Activated gamma-delta T cell treated with anti-CD3 and anti-CD28 coated beads, Interleukin-2, amount 50 U/mL, for 16 hours (primary cell): ENCODE results near the gene DOCK10.

Experiments
- DNase-seq: peaks from one replicate; pipeline ENCODE4 v3.0.0-alpha.2; 2020; ENCODE audit warnings: low read depth

Gene DOCK10

GRCh38 chr2:225011585-225011984 lies 30.7 kb downstream of the DOCK10 start:
- DNase-seq: no peak

DNA sequence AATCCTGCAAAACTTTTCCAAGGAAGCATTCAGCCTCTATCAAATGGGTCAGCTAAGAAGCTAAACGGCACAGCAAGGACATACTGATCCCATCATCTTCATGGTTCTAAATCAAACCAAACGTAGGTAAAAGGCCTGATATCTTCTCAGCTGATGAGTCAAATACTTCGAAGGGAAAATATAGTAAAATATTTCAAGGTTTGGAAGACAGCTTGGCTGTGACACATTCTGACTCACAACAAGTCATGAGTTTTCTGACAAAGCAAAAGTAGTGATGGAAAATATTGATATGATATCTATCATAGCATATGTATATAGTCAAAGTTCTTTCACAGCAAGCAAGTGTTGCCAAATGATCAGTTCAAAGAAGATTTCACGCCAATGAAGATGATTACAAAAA lies 31.5 kb downstream of the DOCK10 start:
- no peak for DNase-seq

DNA sequence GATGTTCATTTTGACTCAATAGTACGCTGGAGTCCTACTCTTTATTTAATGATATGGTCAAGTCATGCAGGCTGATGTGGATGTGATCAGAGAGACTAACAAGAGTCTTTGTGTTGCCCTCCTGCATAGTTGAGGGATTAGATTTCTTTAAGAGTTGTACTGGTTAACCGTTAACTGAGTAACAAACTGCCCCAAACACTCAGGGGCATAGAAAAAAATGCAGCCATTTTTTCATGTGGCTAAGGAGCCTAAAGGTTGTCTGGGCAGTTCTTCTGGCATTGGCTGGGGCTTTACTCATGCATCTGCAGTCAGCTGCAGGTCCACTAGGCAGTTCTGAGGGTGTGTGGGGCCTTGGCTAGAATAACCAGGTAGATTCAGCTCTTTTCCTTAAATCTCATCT lies 32.5 kb downstream of the DOCK10 start:
- no peak for DNase-seq

- no peak for DNase-seq
These were observed 33.3 kb downstream of the DOCK10 start for GRCh38 chr2:225008935-225009334.

- DNase-seq: no peak
These were observed 34.0 kb downstream of the DOCK10 start for GRCh38 chr2:225008179-225008856.

GRCh38 chr2:225006730-225007129 lies 35.5 kb downstream of the DOCK10 start:
- DNase-seq: no peak

- no peak for DNase-seq
These were observed 37.7 kb downstream of the DOCK10 start for GRCh38 chr2:225004597-225004996.

GRCh38 chr2:225002656-225003045 lies 39.6 kb downstream of the DOCK10 start:
- DNase-seq: no peak

DNA sequence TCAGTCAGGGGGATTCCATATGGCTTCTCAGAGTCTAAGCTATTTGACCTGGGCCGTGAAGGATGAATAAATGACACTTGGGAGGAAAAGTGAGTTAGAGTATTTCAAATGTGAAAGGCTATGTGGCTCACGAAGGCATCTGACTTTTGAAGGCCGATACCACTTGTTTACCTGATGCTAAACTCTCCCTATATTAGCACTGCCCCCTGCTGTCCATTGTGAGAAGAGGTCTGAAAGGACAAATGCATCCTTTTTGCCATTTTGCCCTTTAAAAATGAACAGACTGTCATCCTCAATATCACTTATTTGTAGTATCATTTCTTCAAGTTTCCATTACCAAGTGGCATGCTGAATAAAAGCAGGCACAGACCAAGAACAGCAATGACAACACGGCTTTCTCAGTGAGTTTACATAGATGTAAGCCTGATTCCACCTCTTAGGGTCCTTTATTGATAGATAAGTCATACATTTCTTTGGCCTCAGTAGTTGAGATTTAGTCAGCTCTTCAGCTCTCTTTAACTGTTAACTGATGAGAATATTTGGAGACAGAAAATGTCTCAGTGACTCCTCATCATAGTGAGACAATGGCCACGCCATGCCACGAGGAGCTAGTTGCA lies 40.1 kb downstream of the DOCK10 start:
- DNase-seq: peak; percentile 57

DNA sequence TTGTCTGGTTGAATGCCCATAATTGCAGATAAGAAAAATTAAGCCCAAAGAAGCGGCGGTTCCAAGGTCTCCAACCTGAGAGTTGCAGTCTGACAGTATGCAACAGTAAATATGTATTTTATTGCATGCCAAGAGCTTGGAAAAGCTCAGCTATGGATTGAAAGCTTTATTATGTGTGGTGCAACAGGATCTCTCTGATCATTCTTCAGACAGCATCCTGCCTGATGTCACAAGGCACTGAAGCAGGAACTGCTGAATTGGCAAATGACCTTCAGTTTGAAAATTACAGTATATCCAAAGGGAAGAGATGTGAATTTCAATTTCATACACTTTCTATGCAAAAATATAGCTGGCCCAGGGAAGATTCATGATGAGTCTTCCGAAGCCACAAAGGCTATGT lies 42.5 kb downstream of the DOCK10 start:
- no peak for DNase-seq

GRCh38 chr2:224999321-224999720 lies 42.9 kb downstream of the DOCK10 start:
- DNase-seq: no peak

- no peak for DNase-seq
These were observed 44.5 kb downstream of the DOCK10 start for GRCh38 chr2:224997802-224998201.

DNA sequence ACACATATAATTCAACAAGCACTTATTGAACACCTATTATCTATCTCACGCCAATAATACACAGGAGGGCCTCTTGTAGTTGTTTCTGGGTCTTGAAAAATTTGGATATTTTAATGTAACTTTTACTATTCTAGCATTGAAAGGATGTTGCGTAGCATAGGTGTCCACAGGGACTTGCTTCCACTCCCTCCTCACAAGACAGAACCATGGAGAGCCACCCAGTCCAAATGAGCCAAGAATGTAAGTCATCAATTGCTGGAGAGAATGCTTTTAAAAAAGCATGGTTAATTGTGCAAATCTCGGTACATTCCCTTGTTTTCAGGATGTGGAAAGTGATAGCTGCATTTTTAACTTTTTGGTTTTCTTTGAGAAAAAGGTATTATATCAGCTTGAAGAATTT lies 46.8 kb downstream of the DOCK10 start:
- DNase-seq: no peak

- no peak for DNase-seq
These were observed 47.9 kb downstream of the DOCK10 start for GRCh38 chr2:224994242-224994823.

DNA sequence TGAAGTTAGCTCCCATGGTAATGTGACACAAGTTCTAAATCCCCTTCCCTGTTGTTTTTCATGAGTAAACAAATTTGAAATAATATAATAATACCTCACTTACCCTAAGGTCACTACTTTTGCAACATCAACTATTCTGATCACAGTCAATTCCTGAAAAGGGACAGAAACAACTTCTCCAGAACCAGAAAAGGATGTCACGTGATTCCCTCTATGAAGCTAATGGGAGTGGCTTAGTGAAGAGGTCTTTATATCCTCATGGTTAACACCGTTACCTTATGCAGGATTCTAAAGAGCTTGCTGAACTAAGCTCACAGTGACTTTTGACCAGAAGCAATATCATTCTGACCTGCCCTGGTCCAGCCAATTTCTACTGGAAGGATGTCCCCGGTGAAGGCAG lies 51.6 kb downstream of the DOCK10 start:
- DNase-seq: no peak

DNA sequence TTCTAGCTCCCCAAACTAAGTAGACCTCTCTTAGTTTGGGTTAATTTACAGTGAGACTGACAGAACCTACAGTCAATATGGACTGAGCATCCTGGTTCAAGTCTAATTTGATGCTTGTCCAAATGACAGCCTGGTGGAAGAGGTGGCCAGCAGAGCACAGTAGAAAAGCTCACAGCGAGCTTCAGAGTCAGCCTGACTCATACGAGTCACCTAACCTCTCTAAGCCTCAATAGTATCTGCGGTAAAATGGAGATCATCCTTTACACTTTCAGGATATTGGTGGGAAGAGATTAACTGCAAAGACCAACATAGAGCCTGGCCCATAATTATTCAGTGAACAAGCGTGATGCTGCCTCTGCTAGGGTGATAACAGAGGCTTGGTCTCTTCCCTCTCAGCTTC lies 54.5 kb downstream of the DOCK10 start:
- DNase-seq: no peak

DNA sequence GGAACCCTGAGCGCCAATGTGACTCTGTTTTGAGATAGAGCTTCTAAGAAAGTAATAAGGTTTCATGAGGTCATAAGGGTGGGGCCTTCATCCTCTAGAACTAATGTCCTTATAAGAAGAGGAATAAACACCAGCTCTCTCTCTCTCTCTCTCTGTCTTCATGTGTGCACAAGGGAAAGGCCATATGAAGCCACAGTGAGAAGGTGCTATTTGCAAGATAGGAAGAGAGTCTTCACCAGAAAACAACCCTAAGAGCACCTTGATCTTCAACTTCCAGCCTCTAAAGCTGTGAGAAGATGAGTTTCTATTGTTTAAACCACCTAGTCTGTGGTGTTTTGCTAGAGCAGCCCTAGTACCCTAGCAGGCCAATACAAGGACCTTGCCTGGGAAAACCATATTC lies 55.8 kb downstream of the DOCK10 start:
- DNase-seq: no peak

DNA sequence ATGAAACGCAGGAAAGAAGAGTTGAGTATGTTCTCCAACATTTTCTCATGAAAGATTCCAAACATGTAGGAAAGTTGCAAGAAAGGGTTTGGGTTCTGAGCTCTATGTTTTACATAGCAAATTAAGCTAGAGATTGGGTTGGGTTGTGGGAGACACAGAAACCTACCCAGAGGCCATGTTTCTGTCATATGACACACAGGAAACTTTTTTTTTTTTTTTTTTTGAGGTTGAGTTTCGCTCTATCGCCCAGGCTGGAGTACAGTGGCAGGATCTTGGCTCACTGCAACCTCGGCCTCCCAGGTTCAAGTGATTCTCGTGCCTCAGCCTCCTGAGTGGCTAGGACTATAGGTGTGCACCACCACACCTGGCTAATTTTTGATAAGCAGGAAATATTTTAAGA lies 57.6 kb downstream of the DOCK10 start:
- DNase-seq: no peak

DNA sequence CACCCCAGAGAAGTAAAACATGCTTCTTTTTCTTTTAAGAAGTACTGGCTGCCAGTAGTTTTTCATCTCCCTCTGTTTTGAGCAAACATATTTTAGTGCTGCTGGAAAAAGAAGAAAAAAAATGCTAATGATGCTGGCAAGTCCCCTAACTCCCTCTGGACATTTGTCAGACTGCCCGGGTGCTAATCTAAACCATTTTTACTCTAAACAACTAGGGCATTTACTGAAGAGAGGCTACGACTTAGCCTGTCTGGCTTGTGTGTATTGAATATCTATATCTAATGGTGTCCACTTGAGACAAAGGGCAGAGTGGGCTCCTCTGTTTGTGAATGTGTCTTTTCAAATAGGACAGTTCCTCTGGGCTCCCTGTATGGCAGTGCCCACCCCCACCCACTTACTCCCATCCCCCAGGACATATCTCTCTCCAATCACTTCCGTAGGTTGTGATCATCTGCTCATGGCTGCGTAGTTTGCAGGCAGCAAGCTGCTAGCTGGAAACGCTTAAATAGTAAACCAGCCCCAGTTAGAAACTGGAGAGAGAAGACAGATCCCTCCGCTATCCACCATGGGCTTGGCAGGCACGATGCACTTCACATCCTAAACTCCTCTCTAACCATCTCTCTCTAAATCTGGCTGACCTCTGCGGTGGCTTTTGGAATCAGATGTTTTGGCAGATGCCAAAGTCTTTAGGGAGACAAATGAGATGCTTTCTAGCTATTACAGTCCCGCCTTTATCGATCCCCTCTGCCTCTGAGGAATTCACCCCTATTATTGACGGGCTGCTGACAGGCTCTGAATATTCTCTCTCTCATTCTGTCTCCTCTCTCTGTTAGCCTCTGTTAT lies 58.3 kb downstream of the DOCK10 start:
- no peak for DNase-seq

DNA sequence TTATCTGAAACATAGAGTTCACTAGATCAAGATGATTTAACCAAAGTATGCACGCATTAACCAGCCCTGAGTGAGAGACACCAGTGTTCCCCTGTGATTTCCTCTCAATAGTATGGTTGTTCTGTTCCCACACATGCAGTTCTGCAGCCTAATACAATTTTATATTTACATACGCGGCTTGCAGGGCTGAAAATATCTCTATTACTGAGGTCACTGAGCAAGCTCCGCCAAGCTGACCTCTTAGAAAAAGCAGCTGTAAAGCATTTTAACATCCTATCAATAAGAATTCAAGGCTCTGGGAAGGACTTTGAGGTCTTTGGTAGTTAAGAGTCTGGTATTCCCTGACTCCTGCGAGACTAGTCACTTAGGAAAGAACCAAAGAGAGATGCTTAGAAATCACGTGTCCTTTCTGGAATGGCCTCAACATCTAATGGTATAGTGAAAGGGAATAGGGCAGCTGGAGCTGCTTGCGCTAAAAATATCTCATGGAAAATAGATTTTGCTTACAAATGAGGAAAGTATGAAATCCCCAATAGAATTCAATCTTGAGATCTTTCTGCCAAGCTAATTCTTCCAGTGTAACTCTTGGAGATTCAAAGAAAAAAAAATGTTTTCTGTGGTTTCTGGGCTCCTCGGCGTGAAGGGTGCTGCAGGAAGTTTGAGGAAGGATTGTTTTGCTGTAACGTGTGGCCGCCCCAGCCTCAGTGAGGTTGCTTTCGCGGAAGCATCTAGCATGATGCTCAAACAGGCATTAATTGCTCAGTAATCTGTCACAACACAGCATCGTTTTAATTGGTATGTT lies 59.2 kb downstream of the DOCK10 start:
- DNase-seq: no peak

DNA sequence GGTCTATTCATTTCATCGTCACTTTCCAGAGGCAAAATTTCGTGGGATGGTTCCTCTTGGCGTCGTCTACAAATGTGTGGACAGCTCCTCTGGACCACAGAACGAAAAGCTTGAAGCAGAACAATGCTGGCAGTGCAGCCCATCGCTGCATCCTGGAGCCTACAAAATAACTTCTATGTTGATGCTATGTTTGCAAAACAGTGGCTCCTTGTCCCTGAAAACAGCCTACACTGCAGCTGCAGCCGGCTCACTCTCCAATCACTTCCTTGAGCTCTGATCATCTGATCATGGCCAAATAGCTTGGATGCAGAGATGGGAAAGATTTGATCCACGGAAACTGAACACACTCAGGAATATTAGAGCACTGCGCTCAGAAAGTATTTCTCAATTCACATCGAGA lies 60.0 kb downstream of the DOCK10 start:
- DNase-seq: no peak
